GM20431 (cell line): ENCODE measurements around the gene KLHDC4.
"Not testable (repeated sequence)": the region's sequence is repeated elsewhere in the genome, so short reads cannot be mapped to it uniquely, and the experiment has no call there.

Experiments used
- in situ Hi-C: fragments of 300-500 bp; cut with MseI, MboI; formaldehyde crosslinking; loops from one replicate; pipeline ENCODE4 v1.15.0; 2020; ENCODE audit warnings: low sequenced_read_pairs; ENCODE audit not compliant: unreplicated experiment

The KLHDC4 gene

DNA sequence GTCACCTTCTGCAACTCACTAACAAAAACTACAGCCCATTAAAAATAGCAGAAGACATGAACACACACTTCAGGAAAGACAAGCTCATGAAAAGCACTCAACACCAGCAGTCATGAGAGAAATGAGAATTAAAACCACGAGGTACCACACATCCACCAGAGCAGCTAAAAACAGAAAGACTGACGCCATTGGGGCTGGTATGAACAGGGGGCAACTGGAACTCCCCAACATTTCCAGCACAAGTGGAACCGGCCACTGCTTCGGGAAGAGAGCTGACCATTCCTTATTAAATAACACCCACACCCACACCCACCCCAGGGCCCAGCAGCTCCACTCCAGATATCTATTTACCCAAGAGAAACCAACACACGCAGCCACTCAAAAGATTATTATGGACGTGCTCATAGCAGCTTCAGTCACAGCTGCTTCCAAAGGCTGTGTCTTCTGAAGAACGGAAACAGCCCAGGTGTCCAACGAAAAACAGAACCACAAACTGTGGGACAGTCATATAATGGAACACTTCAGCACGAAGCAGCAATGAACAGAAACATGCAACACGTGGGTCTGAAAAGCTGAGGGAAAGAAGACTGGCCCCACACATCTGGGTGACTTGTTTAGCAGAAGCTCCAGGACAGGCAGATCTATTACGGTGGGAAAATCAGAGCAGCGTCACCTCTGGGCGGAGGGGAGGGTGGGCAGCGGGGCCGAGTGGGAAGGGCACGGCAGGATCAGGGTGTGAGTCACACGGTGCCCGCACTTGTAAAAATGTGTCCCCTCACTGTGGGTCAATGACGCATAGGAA is 41.1 kb downstream of the KLHDC4 start:
- in situ Hi-C loops: no loop called here

DNA sequence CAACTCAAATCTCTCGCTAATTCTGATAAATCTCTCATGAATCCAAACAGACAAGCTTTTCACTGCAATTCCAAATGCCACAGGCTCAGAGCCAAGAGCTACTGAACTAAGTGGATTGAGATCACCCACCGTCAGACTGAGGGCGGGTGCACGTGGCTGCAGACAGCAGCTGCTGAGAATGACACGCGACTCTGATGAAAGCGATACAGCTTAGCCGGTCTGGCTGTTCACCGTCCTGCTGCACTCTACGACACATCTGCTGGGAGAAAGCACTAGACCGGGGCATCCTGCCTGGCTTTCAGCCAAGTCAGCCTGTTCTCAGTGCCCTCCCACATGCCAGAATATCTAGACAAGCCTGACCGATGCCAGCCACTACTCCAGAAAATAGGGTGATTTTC is 42.6 kb downstream of the KLHDC4 start:
- in situ Hi-C loops: no loop called here

DNA sequence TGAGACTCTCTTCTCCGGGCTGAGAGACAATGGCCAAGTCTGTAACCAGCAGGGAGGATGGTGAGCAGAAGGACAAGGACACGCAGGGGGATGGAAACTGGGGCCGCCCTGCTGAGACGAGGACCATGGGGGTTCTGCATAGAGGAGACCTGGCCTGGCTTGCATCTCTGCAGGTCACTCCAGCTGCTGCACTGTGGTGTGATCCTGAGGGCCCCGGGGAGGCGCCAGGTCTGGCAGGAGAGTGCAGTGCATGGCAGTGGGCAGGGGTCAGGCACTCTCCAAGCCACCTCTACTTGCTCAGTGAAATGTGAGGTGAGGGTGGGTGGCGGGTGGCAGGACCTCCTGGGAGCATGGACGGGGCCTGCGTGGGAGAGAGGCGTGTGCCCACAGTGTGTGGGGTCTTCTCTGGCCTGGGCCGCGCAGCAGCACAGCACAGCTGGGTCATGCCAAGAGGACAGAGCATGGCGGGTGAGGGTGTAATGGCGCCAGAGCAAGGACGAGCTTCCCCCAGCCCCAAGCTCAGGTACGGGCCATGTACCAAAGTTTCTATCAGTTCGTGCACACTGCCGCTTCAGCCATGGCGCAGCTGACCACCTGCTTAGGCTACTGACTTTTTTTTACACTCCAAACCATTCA is 43.1 kb downstream of the KLHDC4 start:
- in situ Hi-C loops: no loop called here

DNA sequence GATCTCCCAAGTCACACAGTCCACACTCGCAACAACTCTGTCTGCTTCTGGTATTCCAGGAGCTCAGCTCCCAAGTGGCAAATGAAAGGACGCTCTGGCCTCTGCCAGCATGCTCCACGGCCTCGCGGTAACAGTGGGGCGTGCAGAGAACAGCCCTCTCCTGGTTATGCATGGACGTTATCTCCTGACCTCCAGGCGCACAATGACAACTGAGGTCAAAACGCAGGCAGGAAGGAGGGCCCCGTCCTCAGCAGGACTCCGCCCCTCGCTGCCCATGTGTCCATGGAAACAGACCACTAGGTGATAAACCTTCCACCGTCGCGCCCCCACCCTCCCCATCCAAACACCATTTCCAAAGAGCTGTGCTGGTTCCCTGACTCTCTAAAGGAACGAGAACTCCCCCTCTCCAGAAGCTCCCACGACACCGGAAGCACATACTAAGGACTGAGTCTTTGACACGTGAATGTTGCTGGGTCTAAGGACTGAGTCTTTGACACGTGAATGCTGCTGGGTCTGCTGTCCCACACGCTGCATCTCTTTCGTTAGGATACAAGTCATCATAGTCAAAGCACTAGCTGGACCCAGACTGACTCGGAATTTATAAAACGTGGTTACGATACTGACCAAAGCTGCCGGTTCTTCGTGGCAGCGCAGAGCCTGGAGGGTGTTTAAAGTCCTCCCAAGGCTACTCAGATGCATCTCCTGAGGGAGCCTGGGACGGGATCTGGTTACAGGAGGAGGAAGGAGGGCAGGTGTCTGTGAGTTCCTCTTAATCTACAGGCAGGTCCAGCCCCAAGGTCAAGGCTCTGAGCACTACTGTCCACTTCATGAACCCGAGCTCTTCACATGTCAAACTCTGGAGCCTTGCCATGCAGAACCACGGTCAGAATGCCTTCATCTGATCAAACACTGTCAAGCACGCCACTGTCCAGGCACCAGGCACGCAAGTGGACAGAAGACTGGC is 43.9 kb downstream of the KLHDC4 start:
- in situ Hi-C loops: no loop called here

DNA sequence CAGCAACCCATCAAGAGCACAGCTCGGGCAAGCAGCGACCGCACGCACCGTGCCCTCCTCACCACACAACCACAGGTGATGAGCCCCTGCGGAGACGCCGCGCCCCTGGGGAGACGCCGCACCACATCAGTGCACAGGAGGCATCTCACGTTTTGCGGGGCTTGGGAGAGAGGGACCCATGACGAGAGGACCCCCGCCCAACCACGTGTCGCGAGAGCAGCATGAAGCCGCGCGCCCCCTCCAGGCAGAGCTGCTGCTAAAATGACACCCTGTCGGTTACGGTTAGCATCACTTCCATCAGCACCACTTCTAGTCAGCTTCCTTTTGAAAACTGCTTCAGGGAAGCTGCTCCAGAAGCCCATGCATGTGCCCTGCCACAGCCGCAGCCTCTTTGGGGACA is 45.3 kb downstream of the KLHDC4 start:
- in situ Hi-C loops: no loop called here

DNA sequence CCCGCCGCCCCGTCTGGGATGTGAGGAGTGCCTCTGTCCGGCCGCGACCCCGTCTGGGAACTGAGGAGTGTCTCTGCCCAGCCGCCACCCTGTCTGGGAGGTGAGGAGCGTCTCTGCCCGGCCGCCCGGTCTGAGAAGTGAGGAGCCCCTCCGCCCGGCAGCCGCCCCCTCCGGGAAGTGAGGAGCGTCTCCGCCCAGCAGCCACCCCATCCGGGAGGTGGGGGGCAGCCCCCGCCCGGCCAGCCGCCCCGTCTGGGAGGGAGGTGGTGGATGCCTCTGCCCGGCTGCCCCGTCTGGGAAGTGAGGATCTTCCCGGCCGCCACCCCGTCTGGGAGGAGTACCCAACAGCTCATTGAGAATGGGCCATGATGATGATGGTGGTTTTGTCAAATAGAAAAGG is 47.0 kb downstream of the KLHDC4 start:
- in situ Hi-C loops: not testable (repeated sequence)

DNA sequence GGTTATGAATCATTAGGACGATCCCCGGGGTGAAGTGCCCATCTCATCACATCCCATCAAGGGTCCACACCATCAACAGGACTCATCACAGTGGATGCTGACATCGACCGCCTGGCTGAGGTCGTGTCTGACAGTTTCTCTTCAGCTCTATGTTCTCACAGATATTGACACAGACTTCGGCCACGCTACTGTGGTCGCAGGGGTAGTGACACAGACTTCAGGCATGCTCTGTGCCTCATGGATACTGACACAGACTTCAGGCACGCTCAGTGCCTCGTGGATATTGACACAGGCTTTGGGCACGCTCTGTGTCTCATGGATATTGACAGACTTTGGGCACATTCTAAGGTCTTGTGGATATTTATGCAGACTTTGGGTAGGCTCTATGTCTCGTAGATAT is 50.1 kb downstream of the KLHDC4 start:
- in situ Hi-C loops: no loop called here

DNA sequence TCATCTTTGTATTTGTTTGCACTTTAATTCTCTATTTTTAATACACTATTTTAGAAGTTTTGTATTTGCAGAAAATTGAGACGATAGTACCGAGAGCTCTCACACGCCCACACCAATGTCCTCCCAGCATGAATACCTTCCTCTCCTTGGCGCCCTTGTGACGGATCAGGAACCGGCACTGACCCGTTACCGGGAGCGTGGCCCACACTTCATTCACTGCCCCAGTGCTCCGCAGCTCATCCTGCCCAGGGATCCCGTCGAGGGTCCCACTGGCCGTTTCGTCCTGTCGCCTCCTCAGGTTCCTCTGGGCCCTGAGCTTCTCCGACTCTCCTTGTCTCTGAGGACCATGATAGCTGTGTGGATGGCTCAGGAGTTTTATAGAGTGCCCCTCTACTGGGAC is 50.6 kb downstream of the KLHDC4 start:
- in situ Hi-C loops: no loop called here

DNA sequence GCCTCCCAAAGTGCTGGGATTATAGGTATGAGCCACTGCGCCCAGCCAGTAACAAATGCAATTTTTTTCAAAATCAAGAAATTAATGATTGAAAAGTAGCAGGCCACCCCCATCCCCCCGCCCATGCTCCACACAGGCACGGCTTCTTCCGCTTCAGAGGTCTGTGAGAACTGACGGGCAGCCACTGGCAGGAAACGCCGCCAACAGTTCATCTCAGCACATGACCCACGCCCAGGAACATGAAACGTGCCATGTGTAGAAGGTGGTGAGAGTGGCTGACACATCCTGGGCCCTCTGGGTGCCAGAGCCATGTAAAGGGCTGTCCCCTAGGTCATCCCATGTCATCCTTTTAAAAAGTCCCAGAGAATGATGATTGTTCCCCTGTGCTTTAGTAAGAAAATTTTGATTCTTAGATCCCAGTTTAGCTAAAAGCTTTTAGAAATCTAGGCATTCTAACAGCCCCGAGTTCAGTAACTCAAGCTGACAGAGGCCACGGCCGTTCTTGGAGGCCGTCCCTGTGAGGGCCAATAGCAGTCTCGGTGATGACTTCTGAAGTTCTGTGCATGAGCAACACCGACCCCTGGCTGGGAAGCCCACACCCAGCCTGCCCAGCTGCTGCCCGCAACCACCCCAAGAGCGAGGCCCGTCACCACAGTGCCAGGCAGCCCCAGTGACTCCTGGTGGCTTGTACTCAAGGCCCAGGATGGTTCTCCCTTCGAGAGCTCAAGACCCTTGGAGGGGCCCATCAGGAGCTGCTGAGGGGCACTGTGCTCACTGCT is 52.1 kb downstream of the KLHDC4 start:
- in situ Hi-C loops: no loop called here

DNA sequence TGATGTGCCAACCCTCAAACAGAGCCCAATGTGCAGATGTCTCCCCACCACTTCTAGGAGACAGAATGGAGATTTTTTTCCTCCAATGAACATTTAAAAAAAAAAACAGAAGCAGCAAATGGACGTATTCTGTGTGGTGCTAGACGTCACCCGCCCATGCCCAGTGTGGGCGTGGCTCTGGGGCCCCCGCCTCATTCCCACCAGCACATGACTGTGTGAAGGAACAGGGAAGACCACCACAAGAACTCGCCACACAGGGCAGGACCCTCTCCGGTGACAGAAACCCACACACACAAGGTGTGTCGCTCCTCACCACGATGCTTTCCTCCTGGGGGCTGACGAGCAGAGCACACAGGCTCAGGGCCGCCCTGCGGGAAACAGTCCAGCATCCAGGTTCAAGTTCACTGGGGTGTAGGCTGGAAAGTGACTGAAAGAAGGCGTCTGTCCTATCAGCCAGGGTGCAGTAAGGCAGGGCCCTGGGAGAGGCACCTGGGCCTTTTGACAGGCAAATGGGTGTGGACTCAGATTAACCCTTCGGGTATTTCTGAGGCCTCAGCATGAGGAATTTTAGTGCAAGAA is 53.5 kb downstream of the KLHDC4 start:
- in situ Hi-C loops: no loop called here

DNA sequence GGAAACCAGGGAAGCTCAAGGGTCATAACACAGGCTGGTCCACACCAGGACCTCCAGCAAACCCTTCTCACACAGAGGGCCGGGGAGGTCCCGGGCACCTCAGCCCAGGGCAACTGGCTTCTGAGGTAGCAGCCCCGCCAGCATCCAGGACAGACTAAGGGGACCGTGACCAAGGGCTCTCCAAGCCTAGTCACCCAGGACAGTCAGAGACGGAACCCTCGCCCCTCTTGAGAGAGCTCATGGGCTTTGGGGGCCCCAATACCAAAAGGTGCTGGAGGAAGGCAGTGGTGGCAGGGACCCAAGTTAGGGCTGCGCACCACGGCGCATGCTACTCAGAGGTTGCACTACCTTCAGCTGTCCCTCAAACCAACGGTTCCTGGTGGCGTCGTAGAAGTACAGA is 54.9 kb downstream of the KLHDC4 start:
- in situ Hi-C loops: no loop called here

DNA sequence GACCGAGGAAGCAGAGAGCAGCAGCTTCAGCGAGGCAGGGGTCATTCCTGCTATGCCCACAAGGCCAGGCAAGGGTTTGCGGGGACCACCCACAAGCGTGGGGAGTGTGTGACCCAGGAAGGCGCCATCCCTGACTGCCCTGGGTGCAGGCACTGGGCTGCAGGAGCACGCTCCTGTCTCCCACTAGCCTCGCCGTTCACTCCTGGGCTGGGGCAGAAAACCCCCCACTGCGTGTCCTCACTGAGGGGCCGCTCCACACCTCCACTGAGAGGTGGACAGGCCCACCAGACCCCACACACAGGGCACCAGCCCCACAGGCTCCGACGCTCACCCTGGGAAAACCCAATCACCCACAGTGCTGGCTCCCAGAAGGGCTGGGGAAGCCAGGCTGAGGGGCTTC is 56.1 kb downstream of the KLHDC4 start:
- in situ Hi-C loops: no loop called here

DNA sequence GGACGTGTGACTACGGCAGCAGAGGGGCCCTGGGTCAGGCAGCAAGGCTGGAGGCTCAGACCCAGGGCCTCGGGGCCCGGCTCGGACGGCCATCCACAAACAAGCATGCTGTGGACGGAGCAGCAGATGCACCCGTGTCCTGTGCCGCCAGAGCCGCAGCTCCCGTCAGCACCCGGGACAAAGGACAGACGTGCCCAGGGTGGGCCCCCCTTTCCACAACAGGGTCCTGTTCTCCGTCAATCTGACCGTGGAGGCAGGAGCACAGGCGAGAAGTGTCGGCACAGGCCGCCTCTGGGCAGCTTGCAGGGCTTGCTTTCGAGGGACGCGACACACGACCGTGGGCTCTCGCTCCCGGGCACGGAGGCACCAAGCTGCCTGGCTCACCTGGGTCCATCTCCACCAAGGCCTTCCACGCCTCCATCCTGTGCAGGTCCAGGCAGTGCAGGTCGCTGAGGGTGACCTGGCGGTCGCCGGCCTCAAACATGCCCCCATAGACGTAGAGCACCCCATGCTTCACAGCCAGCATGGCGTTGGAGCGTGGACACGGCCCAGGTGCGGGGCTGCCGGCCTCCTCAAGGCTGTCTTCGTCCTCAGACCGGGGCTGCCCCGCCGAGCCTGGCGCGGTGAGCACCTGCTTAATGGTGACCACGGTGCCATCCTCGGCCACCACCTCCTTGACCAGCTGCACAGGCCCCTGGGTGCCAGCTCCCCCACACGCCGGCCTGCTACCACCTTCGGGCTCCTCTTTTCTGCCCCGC is 56.7 kb downstream of the KLHDC4 start:
- in situ Hi-C loops: no loop called here

DNA sequence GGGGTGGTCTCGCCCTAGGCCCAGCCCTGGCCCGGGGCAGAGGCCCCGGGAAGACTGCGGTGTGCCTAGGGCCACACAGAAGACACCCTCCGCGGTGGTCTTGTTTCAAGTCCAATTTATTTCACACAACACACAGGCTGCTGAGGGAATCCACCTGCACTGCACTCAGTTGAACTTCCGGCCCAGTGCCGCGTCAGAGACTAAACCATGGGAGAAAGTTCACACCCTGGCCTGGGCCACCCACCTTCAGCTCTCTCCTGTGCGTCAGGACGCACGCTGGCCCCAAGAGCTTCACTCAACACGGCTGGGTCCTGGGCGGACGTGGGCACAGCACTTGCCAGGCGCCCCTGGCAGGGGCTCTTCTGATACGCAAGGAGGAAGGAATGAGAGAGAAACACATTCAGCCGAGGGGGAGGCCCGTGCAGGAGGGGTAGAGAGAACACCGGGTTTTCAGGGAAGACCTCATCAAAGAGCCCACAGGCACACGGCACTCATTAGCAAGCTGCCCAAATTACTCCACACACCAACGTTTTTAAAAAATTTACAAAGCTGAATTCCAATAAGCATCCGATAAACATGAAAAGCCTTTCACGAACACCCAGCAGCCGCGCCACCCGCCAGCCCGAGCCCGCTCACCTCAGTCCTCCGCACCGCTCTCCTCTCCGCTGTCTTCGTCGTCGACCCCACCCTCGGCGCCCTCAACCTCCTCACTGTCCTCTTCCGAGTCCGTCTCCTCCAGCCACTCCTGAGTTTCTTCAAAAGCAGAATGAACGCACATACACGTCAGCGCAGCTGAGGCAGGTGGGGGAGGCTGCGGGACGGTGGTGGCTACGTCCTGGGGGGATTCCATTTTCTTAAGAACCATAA is 57.8 kb downstream of the KLHDC4 start:
- in situ Hi-C loops: no loop called here

DNA sequence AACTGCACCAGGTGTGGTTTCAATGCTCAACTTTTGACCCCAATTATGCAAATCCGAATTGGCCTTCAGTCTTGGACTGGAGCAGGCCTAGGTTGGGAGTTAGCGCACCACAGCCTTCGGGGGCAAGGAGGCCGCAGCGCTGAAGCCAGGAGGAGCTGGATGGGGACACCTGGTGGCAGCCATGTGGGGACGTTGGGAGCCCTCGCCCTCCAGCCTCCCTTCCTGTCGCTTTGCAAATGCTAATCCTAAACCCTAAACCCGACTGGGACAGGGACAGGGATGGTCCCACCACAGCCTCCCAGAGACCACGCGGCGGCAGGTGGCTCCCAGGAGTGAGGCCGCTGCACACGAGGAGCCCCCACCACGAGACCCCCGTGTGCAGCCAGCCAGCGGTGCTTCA is 58.7 kb downstream of the KLHDC4 start:
- in situ Hi-C loops: no loop called here

DNA sequence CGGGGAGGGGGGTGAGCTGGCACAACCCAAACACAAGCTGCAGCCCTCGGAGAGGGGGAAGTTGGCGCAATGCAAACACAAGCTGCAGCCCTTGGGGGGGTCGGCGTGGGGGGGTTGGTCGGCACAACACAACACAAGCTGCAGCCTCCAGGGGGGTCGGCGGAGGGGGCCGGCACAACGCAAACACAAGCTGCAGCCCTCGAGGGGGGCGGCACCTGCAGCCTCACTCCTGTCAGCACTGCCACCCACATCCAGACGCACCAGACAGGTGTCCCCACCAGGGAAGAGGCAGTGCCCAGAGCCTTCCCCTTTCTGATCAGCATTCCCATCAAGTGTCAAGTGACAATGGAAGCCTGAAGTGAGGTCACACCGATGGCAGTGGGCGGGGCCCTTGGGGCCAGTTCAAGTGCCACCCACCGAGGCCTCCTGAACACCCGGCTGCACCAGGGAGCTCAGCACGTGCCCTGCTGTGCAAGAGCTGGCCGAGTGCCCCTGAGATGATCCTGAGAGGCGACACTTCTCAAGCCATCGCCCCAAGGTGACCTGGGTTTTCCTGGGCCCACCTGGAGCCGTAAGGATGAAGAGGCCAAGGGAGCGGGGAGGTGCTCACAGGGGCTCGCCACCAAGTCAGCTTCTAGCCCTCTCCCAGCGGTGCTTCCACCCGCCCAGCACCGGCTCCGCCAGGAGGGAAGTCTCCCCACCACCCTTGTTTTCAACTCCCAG is 59.3 kb downstream of the KLHDC4 start:
- in situ Hi-C loops: no loop called here

DNA sequence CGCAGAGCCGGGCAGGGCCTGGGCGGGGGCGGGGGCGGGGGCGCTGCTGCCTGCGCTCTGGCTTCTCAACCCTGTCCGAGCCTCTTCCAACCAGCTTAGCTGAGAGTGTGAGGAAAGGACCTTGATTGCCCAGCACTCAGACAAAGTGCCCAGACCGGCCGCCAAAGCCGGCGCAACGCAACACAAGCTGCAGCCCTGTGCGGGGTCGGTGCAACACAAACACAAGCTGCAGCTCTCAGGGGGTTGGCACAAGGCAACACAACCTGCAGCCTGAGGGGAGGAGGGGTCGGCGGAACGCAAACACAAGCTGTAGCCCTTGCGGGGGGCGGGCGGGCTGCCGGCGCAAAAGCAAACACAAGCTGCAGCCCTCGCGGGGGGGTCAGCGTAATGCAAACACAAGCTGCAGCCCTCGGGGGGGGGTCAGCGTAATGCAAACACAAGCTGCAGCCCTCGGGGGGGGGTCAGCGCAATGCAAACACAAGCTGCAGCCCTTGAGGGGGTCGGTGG is 60.0 kb downstream of the KLHDC4 start:
- in situ Hi-C loops: no loop called here
